Gastroesophageal sphincter (tissue), 3 donors: ENCODE results near the gene AHSA1.
A peak's percentile ranks its signal among the peaks of the same experiment; 100 is the strongest.

Experiments used
- CTCF ChIP-seq, 4 experiments: fragments of 200-600 bp in 2 of 4; fragments of 450-650 bp in 2 of 4; sonication (generic) in 1 of 4; IDR thresholded peaks; one replicate each; pipeline ENCODE4 v1.5.1; 2017 to 2019; ENCODE audit warnings: antibody characterized with exemption in 4 of 4, mild to moderate bottlenecking in 2 of 4, moderate library complexity in 2 of 4
- EP300 ChIP-seq: sonication (generic); formaldehyde crosslinking; IDR thresholded peaks from one replicate; pipeline ENCODE4 v1.6.1; 2017; ENCODE audit warnings: antibody characterized with exemption, mild to moderate bottlenecking
- POLR2A ChIP-seq, 2 donors: fragments of 450-650 bp; IDR thresholded peaks; one replicate each; pipeline ENCODE4 v1.6.1; 2017; ENCODE audit warnings: antibody characterized with exemption in 2 of 2, mild to moderate bottlenecking in 2 of 2, moderate library complexity in 1 of 2
- POLR2AphosphoS5 ChIP-seq: sonication (generic); formaldehyde crosslinking; IDR thresholded peaks from one replicate; pipeline ENCODE4 v1.6.1; 2017; ENCODE audit warnings: antibody characterized with exemption

- TF ChIP-seq CTCF (IDR thresholded peaks at IDR 0.05) (peak in 3 of 4 experiments; percentile 37 to 62 (median 43)), POLR2A (IDR thresholded peaks at IDR 0.05) (no peak), EP300 (no peak), POLR2AphosphoS5 (no peak)
Observed at GRCh38 chr14:77459072-77459723, 1.3 kb downstream of the AHSA1 start.
